HUDEP-2 (cell line): Measurements from ENCODE around the gene VASH2.
A peak's percentile ranks its signal among the peaks of the same experiment; 100 is the strongest.
"Not testable (repeated sequence)": the region's sequence is repeated elsewhere in the genome, so short reads cannot be mapped to it uniquely, and the experiment has no call there.

Experiments used
- DNase-seq, 76 experiments: peaks; one replicate each; lab custom pipeline; 2025; ENCODE audit not compliant: unreplicated experiment in 76 of 76; lab: John Stamatoyannopoulos, UW

Gene VASH2

GRCh38 chr1:212977781-212978645, 27.7 kb downstream of the VASH2 start:
- DNase-seq = no peak

DNA sequence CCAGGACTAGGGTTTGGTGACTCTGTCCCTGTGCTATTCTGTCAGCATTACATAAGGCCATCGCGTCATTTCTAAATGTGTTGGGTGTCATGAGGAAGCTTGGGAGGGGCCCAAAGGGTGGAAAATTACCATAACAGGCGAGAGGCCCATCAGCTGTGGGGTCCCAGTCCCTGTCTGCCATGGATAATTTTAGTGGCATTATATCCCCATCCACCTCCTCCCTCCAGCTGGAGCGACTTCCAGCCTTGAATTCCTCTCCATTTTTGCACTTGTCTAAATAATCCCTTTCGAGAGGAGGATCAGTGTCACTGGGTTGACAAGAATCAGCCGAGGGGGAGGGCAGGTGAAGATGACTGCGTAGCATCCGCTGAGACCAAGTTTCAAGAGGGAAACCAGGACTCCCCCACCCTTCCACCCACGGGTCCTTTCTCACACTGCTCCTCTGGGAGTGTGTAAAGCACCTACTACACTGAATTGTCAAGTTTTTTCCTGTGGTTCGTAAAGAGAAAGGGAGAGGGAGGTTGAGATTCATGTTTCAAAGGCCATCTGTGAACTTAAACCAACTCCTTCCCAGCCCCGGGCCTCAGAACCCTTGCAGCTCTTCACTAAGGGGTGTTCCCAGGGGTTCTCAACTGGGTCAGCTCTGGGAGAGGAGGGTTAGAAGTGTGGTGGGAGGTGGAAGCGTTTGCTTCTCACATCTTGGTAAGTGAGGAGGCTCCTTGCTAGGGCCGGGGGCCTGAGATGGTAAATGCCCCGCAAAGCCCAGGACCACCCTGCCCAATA, 29.2 kb downstream of the VASH2 start:
- no peak for DNase-seq

GRCh38 chr1:212980123-212980785, 29.9 kb downstream of the VASH2 start:
- DNase-seq = peak in 5 of 76 experiments; percentile 11 to 36 (median 21)

GRCh38 chr1:212981025-212981495, 30.7 kb downstream of the VASH2 start:
- no peak for DNase-seq

- no peak for DNase-seq
Observed at GRCh38 chr1:212981571-212982328, 31.4 kb downstream of the VASH2 start.

GRCh38 chr1:212982430-212983152, 32.2 kb downstream of the VASH2 start:
- DNase-seq = peak in 47 of 76 experiments; percentile 5 to 62 (median 28)

GRCh38 chr1:212983482-212983881, 33.1 kb downstream of the VASH2 start:
- no peak for DNase-seq

- DNase-seq = no peak
Observed at GRCh38 chr1:212984522-212985291, 34.4 kb downstream of the VASH2 start.

DNA sequence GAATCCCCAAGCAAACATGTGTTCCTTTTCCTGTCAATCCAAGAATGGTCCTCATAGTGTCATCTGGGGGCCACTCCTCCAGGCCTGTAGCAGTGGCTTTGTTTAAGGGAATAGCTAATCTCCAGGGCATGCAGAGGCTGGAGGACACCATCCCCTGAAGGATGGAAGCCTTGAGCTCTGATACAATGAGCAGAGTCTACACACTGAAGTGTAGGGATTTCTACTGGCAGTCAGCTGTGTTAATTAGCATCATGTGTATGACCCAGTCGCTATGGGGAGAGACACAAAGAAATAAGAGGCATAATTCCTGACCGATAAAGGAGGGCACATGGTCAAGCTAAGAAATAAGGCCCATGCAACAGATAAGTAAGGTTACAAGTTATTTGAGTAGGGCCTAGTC, 36.2 kb downstream of the VASH2 start:
- no peak for DNase-seq

- DNase-seq = no peak
Observed at GRCh38 chr1:212987702-212988322, 37.5 kb downstream of the VASH2 start.

GRCh38 chr1:212990276-212990675, 39.9 kb downstream of the VASH2 start:
- DNase-seq = peak in 2 of 76 experiments; percentile 4 to 17

- DNase-seq = not testable (repeated sequence)
Observed at GRCh38 chr1:212993960-212994359, 43.6 kb downstream of the VASH2 start.

DNA sequence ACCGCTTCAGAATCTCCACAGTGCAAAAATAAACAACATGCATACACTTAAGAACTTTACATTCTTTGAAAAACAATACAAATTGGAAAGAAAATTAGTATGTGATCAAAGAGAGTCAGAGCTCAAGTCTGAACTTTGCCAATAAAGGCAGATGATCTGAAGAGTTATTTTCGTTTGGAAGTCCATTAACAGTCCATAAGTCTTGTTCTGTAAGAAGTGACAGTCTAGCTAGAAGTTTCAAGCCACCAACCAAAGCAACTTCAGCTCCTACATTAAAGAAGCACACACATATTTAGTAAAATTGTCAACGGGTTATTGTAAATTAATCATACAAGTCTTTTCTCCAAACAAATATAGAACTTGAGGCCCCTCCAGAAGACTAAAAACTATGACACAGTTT, 44.6 kb downstream of the VASH2 start:
- DNase-seq = no peak

GRCh38 chr1:213003256-213003655, 52.9 kb downstream of the VASH2 start:
- DNase-seq = no peak

GRCh38 chr1:213008564-213008963, 58.2 kb downstream of the VASH2 start:
- DNase-seq = no peak

- DNase-seq = peak in 1 of 76 experiments; percentile 1
Observed at GRCh38 chr1:213014642-213015041, 64.3 kb downstream of the VASH2 start.

DNA sequence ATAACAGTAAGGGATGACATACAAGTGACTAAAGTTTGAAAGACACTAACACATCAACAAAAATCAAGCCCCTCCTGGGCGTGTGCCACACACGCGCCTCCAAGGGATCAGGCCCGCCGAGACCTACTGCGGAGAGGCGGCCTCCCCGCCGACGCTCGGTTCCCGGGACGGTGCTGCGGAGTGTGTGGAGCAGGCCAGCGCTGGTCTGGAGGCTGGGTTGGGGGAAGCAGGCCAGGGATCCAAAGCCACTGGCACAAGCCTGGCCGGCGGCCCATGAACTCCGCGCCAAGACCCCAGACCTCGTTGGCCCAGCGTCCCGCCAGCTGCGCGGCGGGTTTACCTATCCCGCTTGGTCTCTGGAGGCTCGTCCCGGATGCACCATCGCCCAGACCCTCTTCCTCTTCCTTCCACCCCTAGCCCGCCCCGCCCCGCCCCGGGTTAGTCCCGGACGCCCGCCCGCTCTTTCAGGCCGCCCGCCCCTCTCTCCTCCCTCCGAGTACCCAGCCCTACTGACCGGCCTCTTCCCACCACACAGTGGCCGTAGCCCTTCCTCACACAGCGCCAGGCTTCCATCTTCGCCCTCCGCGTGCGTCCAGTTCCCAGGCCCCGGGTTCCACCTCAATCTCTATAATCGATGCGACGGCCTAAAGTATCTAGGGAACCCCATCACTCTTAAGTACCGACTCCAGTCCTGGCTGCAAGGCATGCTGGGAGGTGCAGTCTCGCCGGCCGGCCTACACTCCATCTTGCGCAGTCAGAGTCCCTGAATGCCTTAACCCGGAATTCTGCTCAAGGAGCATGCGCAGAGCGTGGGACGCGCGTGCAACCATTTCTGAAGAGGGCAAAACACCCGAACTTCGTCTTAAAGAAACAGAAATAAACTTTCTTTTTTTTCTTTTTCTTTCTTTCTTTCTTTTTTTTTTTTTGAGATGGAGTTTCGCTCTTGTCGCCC, 65.0 kb downstream of the VASH2 start, which contains the start of gene ANGEL2:
ANGEL2 (minus strand) TSS at position 769 of the 952 bp plus-strand sequence; CDS start at position 573, 196 bp downstream.
- DNase-seq = peak; percentile 51 to 96 (median 90)
